Measurements from ENCODE around the gene TRPM4.

TRPM4 gene

DNA sequence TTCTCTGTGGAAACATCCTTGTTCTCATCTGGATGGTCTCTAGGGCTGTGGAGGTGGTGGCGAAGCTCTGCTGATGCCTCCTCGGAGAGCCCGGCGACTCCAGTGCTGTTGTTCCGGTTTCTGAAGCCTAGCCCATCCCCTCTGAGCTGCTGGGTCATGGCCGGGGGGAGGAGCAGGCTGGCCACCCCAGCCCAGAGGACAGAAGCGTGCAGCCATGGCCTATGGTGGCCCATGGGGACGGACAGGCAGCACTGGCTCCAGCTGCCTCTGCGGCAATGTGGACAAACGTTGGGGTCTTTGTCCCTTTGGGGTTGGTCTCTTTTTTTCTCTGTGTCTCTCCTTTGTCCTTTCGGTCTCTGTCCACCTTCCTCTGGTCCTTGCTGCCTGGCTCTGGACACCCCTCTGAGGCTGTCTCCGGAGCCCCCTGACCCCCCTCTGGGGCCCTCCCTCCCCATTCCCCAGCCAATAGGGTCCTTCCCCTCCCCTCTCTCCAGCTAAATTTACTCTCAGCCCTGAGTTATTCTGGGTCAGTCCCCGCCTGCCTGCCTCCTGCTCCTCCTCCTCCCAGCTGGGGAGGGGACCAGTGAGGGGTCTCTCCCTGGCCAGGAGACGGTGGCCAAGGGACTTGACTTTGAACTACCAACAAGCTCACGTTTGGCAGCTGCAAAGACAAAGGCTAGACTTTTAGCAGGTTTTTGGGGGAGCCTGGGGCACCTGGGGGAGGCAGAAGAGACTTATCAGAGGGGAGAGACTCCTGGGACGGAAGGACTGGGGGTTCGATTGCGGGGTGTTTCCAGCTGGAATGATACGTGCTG lies 2.4 kb upstream of the TRPM4 start, which contains the start of gene HRC:
Gene HRC (minus strand): TSS at position 392 of the 815 bp plus-strand sequence. CDS start 159 bp downstream, at position 233.
- TF ChIP-seq, protein P1, sequence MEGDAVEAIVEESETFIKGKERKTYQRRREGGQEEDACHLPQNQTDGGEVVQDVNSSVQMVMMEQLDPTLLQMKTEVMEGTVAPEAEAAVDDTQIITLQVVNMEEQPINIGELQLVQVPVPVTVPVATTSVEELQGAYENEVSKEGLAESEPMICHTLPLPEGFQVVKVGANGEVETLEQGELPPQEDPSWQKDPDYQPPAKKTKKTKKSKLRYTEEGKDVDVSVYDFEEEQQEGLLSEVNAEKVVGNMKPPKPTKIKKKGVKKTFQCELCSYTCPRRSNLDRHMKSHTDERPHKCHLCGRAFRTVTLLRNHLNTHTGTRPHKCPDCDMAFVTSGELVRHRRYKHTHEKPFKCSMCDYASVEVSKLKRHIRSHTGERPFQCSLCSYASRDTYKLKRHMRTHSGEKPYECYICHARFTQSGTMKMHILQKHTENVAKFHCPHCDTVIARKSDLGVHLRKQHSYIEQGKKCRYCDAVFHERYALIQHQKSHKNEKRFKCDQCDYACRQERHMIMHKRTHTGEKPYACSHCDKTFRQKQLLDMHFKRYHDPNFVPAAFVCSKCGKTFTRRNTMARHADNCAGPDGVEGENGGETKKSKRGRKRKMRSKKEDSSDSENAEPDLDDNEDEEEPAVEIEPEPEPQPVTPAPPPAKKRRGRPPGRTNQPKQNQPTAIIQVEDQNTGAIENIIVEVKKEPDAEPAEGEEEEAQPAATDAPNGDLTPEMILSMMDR (IDR thresholded peaks at IDR 0.05; ENCODE audit: extremely low read depth, missing control alignments): no peak
- no peak for DNase-seq (ENCODE audit: low spot score)

DNA sequence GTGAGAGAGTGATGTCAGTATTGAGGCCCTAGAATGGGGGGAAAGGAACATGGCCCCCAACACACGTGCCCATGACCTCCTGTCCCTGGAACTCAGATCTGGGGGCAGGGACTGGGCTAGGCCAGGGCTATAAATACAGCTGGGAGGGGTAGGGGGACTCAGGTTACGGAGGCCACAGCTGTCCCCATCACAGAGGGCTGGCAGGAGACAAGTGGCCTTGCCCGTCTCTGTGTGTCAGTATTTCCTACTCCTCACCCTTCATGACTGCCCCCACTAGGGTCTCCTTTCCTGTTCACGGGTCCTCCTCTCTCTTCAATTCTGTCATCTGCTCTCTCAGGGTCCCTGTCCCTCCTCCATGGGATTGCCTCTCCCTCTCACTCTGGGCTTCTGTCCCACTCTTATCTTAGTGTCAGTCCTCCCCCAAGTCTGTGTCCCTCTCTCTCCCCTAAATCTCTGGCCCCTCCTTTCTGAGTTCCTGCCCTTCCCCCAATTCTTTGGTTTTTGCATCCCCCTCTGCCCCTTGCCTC lies 1.7 kb upstream of the TRPM4 start:
- TF ChIP-seq, protein P1 (IDR thresholded peaks at IDR 0.05; ENCODE audit: extremely low read depth, missing control alignments): no peak
- no peak for DNase-seq (ENCODE audit: low spot score)

DNA sequence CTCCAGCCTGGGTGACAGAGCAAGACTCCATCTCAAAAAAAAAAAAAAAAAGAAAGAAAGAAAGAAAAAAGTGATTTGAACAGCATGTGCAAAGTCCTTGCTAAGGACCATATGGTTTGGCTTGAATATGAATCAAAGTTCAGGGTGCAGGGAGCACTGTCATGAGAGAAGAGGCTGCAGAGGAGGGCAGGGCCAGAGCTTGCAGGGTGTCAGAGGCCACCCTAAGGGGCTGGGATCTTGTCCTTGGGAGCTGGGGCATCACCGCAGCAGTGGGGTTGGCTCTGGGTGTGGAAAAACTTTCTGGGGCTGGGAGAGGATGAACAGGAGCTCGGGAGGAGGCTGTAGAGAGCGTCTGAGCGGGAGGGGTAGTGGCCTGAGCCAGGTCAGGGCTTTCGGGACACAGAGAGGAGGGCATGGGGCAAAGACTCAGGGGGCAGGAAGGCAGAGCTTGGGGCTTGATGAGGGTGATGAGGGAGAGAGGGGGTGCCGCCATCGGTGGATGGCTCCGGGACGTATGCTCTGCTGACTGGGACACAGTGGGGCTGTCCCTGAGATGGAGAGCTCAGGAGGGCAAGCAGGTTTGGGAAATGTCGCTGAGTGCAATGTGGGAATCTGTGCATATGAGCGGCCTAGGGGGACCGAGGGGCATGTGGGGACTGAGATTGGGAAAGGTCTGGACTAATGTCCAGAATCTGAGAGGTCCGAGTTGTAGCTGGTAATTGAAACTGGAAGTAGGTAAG lies 3.0 kb downstream of the TRPM4 start:
- TF ChIP-seq, protein P1 (IDR thresholded peaks at IDR 0.05; ENCODE audit: extremely low read depth, missing control alignments): no peak
- DNase-seq (ENCODE audit: low spot score): no peak

DNA sequence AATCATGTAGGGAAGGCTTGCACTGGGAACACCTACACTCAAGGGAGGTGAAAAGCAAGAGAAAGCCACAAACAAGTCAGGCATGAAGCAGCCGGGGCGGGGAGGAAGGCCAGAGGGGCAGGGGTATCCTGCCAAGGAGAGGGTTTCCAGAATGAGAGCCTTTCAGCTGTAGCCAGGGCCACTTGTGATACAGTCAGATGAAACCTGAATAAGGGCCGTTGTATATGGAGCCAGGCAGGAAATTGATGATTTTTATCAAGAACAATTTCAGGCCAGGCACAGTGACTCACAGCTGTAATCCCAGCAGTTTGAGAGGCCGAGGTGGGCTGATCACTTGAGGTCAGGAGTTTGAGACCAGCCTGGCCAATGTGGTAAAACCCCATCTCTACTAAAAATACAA lies 4.4 kb downstream of the TRPM4 start:
- no peak for DNase-seq (ENCODE audit: low spot score)
- TF ChIP-seq, protein P1 (IDR thresholded peaks at IDR 0.05; ENCODE audit: extremely low read depth, missing control alignments): no peak

DNA sequence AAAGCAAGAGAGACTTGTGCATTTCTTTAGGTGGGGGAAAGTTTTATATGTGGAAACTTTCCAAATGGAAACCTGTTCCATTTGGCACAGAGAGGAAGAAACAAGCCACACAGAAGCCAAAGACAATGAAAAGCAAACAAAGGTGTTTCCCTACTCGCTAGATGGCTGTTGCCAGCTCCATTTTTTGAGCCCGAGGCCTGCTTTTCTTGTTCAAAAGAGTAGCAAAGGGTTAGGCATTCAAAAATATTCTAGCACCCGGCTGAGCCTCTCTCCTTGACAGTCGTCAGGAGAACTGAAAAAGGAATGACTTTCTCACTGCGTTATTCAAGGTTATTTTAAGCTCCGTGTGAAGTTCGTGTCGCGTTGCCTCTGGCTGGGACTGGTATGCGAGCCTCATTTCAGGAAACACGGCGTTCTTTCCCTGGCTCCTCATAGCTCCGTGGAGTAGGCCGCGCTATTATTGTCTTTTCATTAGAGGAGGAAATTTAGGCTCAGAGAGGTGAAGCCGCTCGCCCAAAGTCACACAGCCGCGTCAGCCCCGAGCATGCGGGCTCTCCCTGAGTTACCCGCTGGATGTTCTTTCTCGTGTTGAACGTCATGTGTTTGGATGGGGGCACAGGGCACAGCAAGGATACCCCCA lies 7.6 kb downstream of the TRPM4 start:
- TF ChIP-seq, protein P1 (IDR thresholded peaks at IDR 0.05; ENCODE audit: extremely low read depth, missing control alignments): no peak

DNA sequence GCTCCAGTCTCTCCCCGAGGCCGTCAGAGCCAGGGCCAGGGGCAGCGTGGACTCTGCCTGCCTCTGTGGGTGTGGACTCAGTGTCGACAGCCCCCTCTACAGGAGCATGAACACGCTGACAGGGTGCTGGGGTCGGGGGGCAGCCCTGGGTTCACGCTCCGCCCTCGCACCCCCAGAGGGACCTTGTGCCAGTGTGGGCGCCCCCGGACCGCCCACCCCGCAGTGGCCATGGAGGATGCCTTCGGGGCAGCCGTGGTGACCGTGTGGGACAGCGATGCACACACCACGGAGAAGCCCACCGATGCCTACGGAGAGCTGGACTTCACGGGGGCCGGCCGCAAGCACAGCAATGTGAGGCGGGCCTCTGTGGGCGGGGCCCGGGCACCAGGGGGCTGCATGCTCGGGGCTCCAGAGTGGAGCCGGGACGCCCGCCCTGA lies 8.3 kb downstream of the TRPM4 start:
- no peak for DNase-seq (ENCODE audit: low spot score)
- TF ChIP-seq, protein P1 (IDR thresholded peaks at IDR 0.05; ENCODE audit: extremely low read depth, missing control alignments): no peak

More for the DNA sequence above, 7.6 kb downstream of the TRPM4 start:
- DNase-seq (ENCODE audit: low spot score): no peak
